ENCODE measurements around the gene STRN4. TPM values are rescaled to one million over a fixed set of nuclear protein-coding genes. Genes with fewer than 3 reads are reported as not detected.
"Not testable (repeated sequence)": the region's sequence is repeated elsewhere in the genome, so short reads cannot be mapped to it uniquely, and the experiment has no call there.

STRN4 gene
- polyA plus RNA-seq, 1 donor, result 77.7 TPM

DNA sequence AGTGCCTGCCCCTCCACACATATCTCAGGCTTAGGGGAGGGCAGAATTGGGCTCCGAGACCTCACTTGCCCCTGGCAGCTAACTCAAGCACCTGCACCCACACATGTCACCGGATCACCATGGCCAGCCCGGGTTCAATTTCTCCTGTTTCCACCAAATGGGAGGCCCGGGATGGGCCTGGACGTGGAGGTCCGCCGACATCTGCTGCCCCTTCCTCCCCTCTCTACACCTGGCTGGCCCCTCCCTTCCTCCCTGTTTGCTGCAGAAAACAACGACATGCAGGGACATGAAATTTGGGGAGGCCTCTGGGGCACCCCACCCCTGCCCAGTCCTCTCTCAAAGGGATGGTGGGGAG lies 30.7 kb downstream of the STRN4 start:
- DNase-seq, result no peak

DNA sequence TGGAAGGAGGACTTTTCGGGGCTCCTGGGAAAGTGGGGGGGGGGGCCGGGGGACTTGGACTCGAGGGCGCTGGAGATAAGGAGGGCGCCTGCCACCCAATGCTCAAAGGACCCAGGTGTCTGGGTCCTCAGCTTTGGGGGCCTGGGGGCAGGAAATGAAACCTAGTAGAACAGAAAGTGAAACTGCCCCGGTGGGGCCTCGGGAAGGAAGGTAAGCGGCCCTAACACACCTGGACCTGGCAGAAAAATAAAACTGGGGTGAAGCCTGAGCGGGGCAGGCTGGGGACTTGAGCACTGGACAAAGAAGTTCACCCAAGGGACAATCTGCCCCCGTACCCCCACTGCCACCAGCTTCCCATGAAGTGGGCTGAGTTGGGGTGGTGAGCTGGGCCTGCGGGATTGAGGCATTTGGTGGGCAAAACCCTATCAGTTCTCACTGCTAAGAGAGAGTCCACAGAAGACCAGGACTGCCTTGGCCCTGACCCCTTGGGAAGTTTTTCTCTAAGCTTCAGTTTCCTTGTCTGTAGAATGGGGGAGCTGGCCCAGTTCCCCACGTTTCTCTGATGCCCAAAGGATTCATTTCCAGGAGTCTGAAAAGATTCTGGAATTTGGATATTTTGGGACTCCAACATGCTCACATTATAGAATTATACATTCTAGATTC lies 31.7 kb downstream of the STRN4 start:
- no peak for DNase-seq

DNA sequence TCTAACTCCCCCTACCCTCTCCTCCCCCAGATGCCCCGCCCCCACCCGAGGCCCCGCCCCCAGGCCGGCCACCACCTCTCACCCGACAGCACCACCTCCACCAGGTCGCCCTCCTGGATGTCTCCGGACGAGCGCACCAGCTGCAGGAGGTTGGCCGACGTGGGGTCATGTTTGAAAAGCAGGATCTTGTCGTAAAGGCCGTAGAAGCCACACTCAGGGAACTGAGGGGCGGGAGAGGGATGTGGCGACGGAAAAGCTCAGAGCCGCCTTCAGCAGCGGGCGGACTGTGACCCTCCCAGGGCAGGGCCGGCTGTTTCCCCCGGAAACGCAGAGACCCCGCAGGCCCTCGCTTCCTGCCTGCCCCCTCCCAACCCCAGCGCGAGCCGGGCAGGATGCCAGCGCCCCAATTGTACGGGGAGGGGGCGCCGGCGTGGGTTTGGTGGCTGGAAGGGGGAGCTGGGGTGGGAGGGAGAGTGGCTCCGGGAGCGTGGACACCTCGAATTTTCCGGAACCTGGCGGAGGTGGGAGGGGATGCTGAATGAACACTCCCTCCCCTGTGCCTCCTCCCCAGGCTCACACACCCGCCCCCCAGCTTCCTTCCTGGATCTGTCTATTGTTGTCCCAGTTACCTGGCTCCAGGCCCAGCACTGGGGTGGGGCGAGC lies 32.3 kb downstream of the STRN4 start:
- DNase-seq, result peak; percentile 87

DNA sequence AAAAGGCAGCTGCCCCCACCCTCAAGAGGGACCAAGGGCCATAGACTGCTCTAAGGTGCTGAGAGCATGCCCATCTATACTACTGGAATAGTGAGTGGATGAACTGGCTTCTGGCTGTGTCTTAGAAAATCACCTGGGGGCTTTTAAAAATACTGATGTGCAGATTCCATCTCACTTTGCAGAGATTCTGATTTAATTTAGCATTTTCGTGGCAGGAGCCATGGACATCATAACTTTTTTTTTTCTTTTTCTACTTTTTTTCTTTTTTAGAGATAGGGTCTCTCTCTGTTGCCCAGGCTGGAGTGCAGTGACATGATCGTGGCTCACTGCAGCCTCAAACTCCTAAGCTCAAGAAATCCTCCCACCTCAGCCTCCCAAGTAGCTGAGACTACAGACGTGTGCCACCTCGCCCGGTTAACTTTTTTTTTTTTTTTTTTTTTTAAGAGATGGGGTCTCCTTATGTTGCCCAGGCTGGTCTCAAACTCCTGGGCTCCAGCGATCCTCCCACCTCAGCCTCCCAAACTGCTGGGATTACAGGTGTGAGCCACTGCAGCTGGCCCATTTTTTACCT lies 33.4 kb downstream of the STRN4 start:
- not testable (repeated sequence) for DNase-seq

DNA sequence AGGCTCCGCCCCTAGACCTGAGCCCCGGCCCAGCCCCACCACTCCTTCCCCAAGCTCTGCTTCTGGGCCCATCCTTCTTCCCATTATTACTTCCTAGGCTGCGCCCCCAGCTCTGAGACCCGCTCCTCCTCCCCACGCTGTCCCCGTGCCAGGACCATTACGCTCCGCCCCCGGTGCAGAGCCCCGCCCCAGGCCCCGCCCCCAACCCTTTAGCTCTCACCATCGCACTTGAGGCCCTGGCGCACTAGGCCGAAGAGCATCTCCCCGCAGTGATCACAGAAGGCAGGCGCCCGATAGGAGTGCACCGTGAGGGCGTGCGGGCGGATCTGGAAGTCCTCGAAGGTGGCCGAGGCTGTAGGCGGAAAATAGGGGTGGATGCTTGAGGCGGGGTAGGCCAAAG lies 35.6 kb downstream of the STRN4 start:
- DNase-seq, result no peak

DNA sequence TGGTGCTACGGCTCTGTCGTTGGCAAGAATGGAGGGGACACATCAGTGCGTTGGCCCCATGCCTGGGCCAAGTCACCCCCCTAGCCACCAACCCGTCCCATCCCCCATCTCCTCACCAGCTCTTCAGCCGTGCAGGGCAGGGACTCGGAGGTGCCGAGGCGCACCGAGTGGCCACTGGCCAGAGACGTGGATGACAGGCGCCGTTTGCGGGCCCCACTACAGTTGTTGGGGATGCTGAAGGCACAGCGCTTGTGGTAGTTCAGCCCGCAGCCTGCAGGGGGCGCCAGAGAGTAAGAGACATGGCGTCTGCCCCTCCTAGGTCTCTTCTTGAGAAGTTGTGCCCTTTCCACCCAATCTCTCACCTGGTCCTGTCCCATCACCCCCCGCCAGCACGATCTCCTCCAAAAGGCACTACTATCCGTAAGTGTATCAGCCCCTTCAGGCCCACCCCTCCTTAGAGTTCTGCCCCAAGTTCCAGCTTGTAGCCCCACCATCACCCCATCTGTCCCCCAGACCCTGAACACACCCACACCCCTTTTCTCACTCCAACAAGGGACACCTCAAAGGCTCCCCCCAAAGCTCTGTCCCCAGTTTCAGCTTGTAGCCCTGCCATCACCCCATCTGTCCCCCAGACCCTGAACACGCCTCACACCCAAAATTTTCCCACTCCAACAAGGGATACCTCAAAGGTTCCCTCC lies 41.7 kb downstream of the STRN4 start:
- DNase-seq, result no peak

DNA sequence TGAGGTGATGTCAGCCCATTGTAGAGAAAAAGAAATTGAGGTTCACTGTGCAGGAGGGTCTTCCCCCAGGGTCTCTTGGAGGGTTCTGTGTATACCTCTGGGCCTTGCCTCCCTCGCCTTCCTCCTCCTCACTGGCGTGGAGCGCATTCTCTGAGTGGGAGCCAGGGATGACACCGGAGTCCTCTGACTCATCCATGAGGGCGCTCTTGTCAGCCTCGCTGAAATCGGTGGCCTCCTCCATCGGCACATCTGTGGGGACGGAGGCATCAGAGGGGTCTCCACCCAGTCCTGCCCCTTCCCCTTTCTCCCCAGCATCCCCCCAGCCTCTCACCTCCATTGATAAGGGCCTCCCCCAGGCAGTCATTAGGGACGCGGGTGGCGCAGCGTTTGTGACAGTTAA lies 45.5 kb downstream of the STRN4 start:
- no peak for DNase-seq

DNA sequence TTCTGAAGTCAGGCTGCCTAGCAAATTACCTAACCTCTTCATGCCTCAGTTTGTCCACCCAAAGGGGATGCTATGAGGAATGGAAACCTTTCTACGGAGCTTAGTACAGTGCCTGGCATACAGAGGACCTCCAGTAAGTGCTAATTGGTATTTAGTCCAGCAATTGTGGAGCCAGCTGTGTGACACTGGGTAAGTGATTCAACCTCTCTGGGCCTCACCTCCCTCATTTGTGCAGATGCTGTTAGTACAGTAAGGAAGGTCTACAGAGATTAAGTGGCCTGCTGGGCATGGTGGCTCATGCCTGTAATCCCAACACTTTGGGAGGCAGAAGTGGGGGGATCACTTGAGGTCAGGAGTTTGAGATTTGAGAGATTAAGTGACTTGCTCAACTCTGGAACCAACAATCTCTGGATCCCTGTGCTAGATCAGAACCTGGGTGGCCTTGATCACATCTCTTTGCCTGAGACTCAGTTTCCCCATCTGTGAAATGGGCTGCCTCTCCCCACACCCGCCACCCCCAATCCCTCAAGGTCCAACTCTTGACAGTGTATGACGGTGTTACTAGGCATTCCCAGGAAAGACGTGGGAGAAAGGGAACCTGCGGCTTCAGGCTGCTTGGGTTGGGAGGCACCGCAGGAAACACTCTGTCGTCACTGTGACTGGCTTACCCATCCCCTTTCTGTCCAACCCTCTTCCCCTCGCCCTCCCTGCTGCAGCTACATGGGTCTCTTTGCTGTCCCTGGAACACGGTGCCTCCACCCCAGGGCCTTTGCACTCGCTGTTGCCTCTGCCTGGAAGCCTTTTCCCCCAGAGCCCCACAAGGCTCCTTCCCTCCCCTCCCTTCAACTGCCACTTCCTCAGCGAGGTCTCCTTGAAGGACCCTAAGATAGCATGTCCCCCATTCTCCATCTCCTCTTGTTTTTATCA lies 47.6 kb downstream of the STRN4 start:
- DNase-seq, result no peak

DNA sequence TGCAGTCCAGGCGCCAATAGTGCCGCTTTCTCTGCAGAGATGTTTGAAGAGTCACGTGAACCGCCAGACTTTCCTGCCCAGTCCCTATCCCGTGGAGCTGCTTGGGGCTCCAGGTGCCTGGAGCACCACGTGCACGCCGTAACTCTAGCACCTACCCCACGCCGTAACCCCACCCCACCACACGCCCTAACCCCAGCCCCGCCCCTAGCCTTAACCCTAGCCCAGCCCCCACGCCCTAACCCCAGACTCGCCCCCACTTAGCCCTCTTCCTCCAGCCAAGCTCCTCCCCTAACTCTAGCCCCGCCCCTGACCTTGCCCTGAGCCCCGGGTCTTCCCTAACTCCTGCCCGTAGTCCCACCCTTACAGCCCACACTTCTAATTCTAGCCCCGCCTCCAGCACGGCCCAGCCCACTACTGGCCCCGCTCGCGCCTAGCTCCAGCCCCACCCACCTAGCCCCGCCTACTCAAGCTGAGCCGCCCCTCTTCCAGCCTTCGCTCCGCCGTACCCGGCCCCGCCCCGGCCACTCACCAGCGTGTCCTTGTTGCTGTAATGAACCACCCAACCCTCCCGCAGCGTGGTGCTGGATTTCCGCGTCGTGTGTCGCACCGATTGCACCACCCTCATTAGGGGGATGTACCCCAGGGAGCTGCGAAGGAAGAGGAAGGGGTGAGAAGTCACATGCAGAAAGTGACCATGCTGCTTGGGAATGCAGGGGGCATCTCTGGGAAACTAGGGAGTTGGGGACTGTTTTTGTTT lies 48.9 kb downstream of the STRN4 start:
- DNase-seq, result peak; percentile 84

DNA sequence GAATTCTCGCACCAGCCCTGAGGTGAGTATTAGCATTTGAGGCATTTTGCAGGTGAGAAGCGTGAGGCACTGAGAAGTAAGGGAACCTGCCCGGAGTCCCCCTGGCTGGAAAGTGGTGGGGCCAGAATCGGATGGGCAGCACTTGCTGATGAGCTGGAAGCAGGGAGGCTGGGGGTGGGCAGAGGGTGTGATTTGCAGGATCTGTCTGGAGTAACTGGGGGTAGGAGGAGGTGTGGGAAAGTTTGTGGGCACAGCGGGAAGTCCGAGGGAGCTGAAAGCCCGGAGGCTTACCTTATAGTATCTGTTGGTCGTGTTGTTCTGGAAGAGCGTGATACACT lies 49.4 kb downstream of the STRN4 start:
- no peak for DNase-seq

DNA sequence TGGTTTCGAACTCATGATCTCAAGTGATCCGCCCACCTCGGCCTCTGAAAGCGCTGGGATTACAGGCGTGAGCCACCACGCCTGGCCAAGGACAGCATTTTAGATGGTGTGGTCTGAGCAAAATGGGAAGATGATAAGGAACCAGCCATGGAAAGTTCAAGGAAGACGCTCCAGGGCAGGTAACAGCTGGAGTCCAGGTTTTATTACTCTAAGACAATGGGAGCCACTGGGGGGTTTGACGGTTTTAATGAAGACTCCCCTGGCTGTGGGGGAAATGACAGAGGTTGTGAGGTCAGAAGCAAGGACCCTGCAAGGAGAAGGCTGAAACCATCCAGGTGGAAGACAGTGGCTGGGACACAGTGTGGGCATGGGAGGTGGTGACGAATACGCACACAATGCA lies 50.2 kb downstream of the STRN4 start:
- no peak for DNase-seq

DNA sequence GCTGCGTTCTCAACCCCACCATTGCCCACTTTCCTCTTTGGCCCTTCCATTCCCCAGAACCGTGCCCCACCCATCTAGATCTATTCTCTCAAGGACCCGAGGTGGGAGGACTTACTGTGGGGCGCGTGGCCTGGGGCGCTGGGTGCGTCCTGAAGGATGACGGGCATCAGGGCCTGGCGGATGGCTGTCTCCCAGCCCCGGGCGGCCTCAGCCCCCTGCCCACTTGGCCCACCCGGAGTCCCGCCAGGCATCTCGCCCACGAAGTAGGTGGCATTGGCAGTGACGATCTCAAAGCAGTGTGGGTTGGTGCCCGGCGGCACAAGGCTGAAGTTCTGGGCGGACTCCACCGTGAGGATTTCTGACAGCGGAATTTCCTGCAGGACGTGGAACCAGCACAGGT lies 52.5 kb downstream of the STRN4 start:
- DNase-seq, result no peak

DNA sequence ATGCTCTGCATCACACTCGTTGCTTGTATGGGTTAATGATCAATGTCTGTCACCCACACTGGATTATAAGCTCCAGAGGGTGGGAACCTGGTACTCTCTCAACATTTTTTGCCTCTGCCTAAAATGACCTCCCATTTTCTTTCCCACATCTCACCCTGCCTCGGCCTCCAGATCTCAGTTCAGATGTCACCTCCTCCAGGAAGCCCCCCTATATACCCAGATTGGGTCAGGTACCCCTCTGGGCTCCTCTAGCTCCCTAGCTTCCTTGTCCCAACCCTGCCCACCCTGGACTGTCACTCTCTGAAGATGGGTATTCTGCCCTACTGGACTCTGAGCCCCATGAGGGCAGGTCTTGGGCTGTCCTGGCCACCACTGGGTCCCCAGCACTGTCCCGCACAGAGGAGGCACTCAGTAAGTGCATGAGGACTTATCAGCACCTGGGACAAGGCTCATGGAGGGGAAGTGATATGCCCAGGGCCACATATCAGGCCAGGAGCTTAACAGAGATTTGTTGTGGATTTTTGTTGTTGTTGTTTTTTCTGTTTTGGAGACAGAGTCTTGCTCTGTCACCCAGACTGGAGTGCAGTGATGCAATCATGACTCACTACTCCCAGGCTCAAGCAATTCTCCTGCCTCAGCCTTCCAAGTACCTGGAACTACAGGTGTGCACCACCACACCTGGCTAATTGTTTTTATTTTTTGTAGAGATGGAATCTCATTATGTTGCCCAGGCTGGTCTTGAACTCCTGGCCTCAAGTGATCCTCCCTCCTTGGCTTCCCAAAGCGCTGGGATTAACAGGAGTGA lies 53.1 kb downstream of the STRN4 start:
- no peak for DNase-seq

DNA sequence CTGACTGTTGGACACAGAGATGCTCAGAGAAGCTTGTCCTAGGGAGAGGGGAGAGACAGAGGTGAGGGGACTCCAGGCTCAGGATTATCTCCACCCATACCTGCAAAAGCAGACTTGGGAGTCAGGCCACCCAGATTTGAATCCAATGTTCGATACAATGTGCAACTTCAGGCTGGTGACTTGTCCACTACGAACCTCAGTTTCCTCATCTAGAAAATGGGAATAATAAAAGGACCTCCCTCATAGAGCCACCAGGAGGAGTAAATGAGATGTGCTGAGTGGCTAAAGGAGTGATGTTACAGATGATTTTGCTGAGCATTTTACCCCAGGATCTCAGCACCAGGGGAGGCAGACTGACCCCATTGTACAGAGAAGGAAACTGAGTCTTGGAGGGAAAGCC lies 54.3 kb downstream of the STRN4 start:
- DNase-seq, result no peak

DNA sequence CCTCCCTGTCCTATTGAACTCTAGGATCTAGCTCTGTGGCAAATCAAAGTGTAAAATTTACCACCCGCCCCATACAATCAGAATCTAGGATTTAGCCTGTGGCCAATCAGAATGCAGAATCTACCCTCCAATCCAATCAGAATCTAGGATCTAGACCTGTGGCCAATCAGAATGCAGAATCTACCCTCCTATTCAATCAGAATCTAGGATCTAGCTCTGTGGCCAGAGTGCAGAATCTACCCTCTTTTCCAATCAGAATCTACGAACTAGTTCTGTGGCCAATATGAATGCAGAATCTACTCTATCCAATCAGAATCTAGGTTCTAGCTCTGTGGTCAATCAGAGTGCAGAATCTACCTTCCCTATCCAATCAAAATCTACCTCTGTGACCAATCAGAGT lies 55.1 kb downstream of the STRN4 start:
- DNase-seq, result no peak

DNA sequence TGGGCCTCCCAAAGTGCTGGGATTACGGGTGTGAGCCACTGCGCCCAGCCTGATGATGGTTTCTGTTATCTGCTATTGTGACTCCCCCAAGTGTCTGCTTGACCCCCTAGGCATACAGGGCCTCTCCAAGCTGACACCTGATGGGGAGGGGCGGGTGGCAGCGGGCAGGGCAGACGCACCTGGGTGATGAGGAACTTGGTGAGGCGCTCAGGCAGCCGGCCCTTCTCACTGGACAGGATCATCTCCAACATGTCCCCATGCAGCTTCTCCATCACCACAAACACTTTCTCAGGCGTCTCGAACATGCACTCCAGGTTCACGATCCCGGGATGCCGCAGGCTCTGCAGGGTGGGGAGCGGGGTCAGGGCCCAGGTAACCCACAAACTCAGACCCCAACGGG lies 56.9 kb downstream of the STRN4 start:
- no peak for DNase-seq

DNA sequence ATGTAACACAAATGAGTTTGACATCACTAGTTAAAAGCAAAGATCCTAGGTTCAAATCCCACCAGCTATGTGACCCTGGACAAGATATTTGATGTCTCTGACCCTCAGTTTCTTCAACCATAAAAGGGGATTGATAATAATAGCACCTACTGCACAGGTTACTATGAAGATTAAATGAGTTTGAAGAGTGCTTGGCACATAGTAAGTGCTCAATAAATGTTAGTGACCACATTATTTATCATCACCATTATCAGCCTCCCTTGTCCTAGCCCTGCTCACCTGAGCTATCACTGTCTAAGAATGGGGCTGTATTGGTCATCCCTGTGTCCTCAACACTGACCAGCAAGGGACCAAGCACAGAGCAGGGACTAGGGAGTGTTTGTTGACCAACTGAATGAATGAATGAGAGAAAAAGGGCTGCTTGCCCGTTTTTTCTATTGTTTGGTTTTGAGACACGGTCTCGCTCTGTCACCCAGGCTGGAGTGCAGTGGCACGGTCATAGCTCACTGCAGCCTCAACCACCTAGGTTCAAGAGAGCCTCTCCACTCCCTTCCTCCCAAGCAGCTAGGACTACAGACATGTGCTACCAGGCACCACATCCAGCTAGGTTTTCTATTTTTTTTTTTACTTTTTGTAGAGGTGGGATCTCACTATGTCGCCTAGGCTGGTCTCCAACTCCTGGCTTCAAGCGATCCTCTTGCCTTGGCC lies 58.7 kb downstream of the STRN4 start:
- no peak for DNase-seq

DNA sequence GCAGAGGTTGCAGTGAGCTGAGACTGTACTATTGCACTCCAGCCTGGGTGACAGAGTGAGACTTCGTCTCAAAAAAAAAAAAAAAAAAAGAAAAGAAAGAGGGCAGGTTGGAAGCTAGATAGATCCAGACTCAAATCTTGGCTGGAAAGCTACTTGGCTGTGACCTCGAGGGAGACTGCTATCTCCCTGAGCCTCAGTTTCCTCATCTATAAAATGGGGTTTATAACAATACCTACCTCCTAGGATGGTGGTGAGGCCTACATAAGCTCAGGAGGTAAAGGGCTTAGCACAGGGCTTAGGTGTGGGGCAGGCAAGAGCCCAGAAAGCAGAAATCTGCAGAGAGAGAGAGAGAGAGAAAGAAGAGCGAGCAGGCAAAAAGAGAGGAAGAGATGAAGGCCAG lies 61.1 kb downstream of the STRN4 start:
- DNase-seq, result no peak

DNA sequence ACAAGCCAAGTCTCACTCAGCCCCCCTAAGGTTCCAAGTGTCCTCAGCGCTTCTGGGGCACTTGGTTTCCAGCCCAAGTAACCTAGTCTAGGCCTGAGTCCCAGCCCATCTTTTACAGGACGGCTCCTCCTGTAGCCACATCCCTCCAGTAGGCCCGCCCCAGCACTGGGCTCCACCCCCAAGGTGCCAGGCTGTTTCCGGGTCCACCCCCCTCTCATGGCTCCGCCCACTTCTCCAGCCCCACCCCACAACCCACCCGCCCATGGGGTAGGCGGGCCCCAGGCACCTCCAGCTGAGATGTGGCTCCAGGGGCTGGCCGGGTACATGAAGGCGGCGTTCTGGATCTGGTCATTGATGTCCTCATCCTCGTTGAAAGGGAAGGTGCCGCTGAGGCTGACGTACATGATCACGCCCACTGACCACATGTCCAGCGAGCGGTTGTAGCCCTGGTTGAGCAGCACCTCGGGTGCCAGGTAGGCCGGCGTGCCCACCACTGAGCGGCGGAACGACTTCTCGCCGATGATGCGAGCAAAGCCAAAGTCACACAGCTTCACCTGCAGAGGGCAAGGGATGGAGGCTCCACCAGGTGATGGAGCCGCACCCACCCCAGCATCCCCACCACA lies 68.0 kb downstream of the STRN4 start:
- no peak for DNase-seq

Data from left kidney (tissue), 2 donors.